Right renal pelvis (tissue), 4 donors: ENCODE results near the gene RAD54L2. TPM values are rescaled to one million over a fixed set of nuclear protein-coding genes. Genes with fewer than 3 reads are reported as not detected.
"Not testable (repeated sequence)": the region's sequence is repeated elsewhere in the genome, so short reads cannot be mapped to it uniquely, and the experiment has no call there.

ENCODE experiments used
- DNase-seq, 4 donors: peaks; one replicate each; pipeline ENCODE4 v3.0.0-alpha.2; 2013; ENCODE audit warnings: low read depth in 4 of 4, low spot score in 3 of 4, missing footprints in 1 of 4
- polyA plus RNA-seq, 4 donors: library from polyadenylated mRNA; unstranded; fragments of 120-200 nt; gene quantifications; one replicate each; pipeline ENCODE4 v1.2.1, GENCODE V29; 2013; ENCODE audit not compliant: insufficient read length in 4 of 4

RAD54L2 gene, protein sequence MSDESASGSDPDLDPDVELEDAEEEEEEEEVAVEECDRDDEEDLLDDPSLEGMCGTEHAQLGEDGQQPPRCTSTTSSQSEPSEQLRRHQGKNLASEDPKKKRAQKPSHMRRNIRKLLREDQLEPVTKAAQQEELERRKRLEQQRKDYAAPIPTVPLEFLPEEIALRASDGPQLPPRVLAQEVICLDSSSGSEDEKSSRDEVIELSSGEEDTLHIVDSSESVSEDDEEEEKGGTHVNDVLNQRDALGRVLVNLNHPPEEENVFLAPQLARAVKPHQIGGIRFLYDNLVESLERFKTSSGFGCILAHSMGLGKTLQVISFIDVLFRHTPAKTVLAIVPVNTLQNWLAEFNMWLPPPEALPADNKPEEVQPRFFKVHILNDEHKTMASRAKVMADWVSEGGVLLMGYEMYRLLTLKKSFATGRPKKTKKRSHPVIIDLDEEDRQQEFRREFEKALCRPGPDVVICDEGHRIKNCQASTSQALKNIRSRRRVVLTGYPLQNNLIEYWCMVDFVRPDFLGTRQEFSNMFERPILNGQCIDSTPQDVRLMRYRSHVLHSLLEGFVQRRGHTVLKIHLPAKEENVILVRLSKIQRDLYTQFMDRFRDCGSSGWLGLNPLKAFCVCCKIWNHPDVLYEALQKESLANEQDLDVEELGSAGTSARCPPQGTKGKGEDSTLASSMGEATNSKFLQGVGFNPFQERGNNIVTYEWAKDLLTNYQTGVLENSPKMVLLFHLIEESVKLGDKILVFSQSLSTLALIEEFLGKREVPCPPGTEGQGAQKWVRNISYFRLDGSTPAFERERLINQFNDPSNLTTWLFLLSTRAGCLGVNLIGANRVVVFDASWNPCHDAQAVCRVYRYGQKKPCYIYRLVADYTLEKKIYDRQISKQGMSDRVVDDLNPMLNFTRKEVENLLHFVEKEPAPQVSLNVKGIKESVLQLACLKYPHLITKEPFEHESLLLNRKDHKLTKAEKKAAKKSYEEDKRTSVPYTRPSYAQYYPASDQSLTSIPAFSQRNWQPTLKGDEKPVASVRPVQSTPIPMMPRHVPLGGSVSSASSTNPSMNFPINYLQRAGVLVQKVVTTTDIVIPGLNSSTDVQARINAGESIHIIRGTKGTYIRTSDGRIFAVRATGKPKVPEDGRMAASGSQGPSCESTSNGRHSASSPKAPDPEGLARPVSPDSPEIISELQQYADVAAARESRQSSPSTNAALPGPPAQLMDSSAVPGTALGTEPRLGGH (N-terminal part only)
- polyA plus RNA-seq = 10 to 100 TPM; 13.7 to 15.3 (median 14.6) TPM

DNA sequence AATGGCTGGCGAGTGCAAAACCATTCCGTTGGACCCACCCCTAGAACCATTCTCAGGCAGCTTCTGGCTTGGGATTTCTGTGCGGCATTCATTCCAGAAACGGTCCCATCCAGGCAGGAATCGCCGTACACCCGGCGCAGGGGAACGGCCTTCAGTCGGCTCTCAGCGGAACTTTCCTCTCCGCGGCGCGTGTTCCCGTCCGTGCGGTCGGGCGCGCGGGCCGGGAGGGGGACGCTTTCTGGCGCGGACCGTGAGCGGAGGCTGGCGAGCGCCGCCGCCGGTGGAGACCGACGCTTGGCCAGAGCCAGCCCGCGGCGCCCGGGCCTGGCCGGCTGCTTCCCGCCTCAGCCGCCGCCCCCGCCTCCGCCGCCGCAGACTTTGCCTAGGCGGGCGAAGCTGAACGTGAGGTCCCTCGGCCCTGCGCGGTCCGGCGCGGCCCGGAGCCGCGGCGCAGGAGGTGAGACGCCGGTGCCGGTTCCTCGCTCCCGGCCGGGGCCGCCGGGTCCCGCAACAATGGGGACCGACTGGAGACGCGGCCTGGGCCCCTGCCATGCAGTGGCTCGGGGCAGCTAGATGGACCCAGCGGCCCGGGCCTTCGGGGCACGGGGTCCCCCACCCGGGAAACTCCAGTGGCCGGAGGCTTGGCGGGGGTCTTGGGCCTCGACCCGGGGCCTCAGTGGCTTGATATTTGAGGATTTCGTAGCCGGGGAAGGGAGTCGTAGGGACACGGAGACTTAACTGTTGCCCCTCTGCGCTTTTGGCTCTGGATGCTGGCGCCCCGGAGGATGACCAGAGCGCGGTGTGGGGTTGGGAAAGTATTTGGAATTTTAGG is at the start of gene RAD54L2:
RAD54L2 (plus strand) TSS at position 261 of the 832 bp plus-strand sequence. CDS start 51,702 bp downstream, outside the sequence.
- DNase-seq = peak; percentile 59 to 70 (median 63)

- DNase-seq = peak; percentile 81 to 88 (median 82)
Observed at GRCh38 chr3:51498876-51499738, 39.4 kb upstream of the RAD54L2 start.

DNA sequence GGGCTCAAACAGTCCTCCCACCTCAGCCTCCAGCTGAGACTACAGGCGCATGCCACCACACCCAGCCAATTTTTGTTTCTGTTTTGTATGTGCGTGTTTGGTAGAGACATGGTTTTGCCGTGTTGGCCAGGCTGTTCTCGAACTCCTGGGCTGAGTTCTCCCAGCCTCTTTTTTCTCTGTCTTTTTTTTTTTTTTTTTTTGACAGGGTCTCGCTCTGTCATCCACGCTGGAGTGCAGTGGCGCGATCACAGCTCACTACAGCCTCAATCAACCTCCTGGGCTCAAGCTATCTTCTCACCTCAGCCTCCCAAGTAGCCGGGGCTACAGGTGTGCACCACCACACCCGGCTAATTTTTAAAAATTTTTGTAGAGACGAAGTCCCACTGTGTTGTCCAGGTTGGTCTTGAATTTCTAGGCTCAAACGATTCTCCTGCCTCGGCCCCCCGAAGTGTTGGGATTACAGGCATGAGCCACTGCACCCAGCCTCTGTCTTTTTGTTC is 37.8 kb upstream of the RAD54L2 start:
- DNase-seq = no peak

DNA sequence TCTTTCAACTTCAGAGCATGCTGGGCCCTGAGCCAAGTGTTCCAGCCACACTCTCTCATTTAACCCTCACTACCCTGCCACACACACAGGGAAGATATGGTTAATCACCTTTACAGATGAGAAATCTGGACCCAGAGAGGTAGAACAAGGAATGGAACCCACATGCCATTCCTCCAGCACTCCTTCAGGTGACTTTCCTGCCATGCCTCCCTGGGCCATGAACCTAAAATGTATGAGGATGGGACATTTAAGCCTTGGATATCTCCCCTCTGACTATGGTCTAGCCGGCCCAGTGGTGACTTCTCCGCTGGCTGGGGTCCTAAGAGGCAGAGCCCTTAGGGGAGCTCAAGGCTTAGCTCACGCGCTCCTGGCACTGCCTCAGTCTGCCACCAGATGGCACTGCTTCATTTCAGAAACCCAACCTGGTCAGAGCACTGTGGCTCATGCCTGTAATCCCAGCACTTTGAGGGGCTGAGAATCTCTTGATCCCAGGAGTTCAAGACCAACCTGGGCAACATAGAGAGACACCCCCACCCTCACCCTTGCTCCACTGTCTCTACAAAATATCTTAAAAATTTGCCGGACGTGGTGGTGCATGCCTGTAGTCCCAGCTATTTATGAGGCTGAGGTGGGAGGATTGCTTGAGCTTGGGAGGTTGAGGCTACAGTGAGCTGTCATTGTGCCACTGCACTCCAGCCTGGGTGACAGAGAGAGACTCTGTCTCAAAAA is 36.5 kb upstream of the RAD54L2 start:
- DNase-seq = peak; percentile 38 to 71 (median 58)

- no peak for DNase-seq
Observed at GRCh38 chr3:51502562-51502910, 36.0 kb upstream of the RAD54L2 start.

DNA sequence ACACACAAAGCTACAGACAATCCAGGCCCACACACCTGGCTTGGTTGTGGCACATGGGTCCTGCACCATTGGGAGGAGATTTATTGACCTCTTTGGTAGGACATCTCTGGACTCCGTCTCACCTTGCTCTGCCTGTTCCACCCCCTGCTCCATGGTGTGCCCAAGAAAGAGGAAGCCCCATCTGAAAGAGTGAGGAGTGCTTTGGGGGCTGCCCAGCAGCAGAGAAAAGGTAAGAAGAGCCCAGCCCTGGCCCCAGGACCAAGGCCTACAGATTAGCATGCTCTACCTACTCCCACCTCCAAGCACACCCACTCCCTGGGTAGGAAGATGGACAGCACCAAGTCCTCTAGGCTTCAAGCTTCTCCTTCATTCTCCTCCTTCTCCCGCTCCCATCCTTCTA is 35.5 kb upstream of the RAD54L2 start:
- DNase-seq = no peak

GRCh38 chr3:51508255-51508654 is 30.3 kb upstream of the RAD54L2 start:
- no peak for DNase-seq

DNA sequence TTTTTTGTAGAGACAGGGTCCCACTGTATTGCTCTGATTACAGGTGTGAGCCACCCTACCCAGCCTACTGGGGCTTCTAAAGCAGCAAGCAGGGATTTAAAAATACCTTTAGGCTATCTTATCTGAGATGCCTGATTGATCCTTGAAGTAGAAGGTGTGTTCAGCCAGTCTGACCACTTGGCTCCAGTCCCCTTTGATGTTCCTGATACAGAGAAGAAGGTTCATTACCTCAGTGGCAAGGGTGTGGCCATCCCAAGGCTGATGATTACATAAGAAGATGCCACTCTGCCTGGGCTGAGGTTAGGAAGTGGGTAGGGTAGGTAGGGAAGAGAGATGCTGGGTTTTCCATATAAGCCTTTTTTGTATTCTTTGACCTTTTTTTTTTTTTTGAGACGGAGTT is 27.5 kb upstream of the RAD54L2 start:
- DNase-seq = no peak

DNA sequence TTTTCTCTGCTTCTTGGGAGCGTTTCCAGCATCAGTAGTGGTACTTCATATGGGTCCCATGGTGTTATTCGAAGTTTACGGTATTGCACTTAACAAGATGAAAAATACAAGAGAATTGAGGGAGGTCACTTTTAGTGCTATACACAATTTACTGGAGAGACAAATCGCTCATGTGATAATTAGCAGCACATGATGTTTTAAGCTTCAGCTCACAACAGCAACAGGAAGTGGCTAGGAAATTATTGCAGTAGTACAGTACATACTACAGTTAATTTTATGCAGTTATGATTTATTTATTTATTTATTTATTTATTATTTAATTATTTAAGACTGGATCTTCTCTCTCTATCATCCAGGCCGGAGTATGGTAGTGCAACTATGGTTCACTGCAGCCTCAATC is 24.3 kb upstream of the RAD54L2 start:
- DNase-seq = no peak

DNA sequence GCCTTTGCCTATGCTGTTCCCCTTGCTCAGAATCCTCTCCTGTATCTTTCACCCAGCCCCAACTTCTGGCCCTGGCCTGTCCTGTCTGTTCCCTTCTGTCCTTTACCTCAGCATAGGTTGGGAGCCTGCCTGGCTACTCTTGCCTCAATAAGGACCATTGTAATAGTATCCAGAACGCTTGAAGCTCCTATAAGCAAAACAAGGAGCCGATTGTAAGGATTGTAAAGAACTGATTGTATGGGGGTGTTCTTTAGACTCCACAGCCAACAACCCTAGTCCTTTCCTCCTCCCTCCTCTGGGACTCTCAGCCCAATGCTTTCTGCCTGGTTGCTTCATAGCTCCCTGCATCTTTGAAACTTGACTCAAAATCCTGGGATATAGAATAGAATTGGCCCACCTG is 18.7 kb upstream of the RAD54L2 start:
- no peak for DNase-seq

DNA sequence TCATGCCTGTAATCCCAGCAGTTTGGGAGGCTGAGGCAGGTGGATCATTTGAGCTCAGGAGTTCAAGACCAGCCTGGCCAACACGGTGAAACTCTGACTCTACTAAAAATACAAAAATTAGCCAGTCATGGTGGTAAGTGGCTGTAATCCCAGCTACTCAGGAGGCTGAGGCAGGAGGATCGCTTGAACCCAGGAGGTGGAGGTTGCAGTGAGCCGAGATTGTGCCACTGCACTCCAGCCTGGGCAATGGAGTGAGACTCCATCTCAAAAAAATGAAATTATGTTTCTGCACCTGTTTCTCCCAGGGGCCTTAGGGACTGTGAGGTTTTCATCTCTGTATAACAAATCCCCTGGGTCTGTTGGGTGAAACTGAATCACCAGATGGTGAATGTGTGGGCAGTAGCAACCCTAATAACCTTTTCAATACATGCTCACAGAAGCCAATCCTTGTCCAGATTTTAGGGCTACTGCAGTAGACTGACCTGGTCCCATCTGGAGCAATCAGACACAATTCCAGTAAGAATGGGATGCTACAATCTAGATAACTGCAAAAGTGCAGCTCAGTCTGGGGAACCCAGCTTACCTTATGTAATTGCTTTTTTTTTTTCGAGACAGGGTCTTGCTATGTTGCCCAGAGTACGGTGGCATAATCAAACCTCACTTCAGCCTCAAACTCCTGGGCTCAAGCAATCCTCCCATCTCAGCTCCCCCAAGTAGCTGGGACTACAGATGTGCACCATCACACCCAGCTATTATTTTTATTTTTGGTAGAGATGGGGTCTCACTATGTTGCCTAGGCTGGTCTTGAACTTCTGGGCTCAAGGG is 17.4 kb upstream of the RAD54L2 start:
- not testable (repeated sequence) for DNase-seq

DNA sequence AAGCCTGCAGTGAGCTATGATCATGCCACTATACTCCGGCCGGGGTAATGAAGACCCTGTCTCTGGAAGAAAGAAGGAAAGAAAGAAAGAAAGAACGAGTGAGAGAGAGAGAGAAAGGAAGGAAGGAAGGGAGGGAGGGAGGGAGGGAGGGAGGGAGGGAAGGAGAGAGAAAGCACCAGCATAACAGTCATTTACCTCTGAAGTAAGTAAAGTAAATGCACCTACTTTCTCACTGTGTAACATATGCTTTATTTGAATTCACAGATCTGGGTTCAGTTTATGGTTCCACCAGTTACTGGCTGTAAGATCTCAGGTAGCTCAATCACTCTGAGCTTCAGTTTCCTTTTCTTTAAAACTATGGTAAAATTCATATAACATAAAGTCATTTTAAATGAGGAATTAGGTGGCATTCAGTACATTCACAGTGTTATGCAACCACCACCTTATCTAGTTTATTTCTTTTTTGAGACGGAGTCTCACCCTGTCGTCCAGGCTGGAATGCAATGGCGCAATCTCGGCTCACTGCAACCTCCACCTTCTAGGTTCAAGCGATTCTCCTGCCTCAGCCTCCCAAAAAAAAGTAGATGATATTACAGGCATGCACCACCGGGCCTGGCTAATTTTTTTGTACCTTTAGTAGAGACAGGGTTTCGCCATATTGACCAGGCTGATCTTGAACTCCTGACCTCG is 16.1 kb upstream of the RAD54L2 start:
- DNase-seq = no peak

GRCh38 chr3:51524874-51525273 is 13.6 kb upstream of the RAD54L2 start:
- DNase-seq = not testable (repeated sequence)

DNA sequence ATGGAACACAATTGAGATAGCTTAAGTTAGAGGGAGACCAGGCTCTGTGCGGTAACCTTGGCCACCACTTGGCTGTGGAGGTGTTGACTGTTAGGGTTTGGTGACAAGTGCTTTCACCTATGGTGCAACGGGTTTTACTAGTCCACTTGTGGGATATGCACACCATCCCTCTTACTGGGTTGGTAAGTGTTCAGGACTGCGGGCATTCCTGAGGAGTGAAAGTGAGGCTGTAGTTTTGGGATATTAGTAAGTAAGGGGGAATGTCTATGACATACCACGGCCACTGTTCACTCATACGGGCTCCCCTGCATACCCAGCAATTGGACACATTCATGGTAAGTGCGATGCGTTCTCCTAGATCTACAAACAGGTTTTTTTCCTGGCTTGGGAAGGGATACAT is 8.0 kb upstream of the RAD54L2 start:
- DNase-seq = no peak

- DNase-seq = no peak
Observed at GRCh38 chr3:51535146-51536019, 3.1 kb upstream of the RAD54L2 start.

DNA sequence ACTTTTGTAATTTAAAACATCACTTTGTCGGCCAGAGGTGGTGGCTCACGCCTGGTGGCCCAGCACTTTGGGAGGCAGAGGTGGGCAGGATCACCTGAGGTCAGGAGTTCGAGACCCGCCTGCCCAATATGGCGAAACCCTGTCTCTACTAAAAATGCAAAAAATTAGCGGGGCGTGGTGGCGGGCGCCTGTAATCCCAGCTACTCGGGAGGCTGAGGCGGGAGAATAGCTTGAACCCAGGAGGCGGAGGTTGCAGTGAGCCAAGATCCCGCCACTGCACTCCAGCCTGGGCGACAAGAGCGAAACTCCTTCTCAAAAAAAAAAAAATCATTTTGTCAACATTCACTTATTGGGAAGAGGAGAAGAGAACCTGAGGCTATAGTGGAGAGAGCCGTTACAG is 888 bp upstream of the RAD54L2 start:
- DNase-seq = not testable (repeated sequence)
